GM12878 (cell line): Measurements from ENCODE around the gene TKT. TPM values are rescaled to one million over a fixed set of nuclear protein-coding genes. Genes with fewer than 3 reads are reported as not detected.

Source experiments
- ATAC-seq: fragments of 200-7000 bp; cut with Tn5 transposase; 3 replicates; pipeline ENCODE4 v1.9.1; 2020; ENCODE audit warnings: mild to moderate bottlenecking, moderate library complexity
- BruUV-seq: library from RNA; stranded (reverse); fragments of 400-500 nt; replicated peaks from 2 replicates; lab custom pipeline; 2021; lab: Mats Ljungman, UMichigan
- CTCF ChIA-PET: fragments of 300-600 bp; sonication (Branson Sonifier 250); formaldehyde crosslinking; extraction: SDS; loops from one replicate; lab custom pipeline; 2021; ENCODE audit warnings: inconsistent platforms; lab: Yijun Ruan, JAX
- POLR2A ChIA-PET: fragments of 350-600 bp; formaldehyde crosslinking; extraction: SDS; loops from one replicate; lab custom pipeline; 2021; ENCODE audit warnings: inconsistent platforms; lab: Charles Lee
- RAD21 ChIA-PET: fragments of 300-600 bp; sonication (Branson Sonifier 250); formaldehyde crosslinking; loops from one replicate; lab custom pipeline; 2023; ENCODE audit warnings: antibody characterized with exemption; ENCODE audit not compliant: unreplicated experiment; lab: Charles Lee
- SMC1A ChIA-PET: fragments of 300-600 bp; sonication (Branson Sonifier 250); formaldehyde crosslinking; loops from one replicate; lab custom pipeline; 2023; ENCODE audit not compliant: unreplicated experiment, uncharacterized antibody; lab: Charles Lee
- DNase-seq: peaks from one replicate; pipeline ENCODE4 v3.0.0-alpha.2; 2011; ENCODE audit warnings: low read depth, low spot score
- FAIRE-seq: peaks from 3 replicates; lab custom pipeline; 2011; peaks lifted over from hg19 to GRCh38; lab: Jason Lieb, UNC
- H2AFZ ChIP-seq: 2 replicates; pipeline ENCODE4 v1.6.0; 2011; ENCODE audit warnings: low read depth, low read length, control low read depth; ENCODE audit not compliant: control insufficient read depth
- H3K27ac ChIP-seq: 2 replicates; pipeline ENCODE4 v1.5.1; 2011; ENCODE audit warnings: control low read depth; ENCODE audit not compliant: control insufficient read depth, insufficient read depth
- H3K27me3 ChIP-seq, 2 experiments: replicated peaks in 1 of 2; 2 replicates each; pipeline versions ENCODE4 v1.6.0 to v1.6.1; 2011; ENCODE audit warnings: low read length in 1 of 2; ENCODE audit not compliant: control insufficient read depth in 2 of 2, insufficient read depth in 2 of 2
- H3K36me3 ChIP-seq, 2 experiments: 2 replicates each; pipeline ENCODE4 v1.5.1; 2011; ENCODE audit warnings: low read length in 1 of 2; ENCODE audit not compliant: control insufficient read depth in 2 of 2, insufficient read depth in 2 of 2
- H3K4me1 ChIP-seq: 2 replicates; pipeline ENCODE4 v1.6.1; 2011; ENCODE audit warnings: mild to moderate bottlenecking, low read length, moderate library complexity, mixed read lengths; ENCODE audit not compliant: control insufficient read depth, insufficient read depth
- H3K4me2 ChIP-seq: 2 replicates; pipeline ENCODE4 v1.6.0; 2011; ENCODE audit warnings: control low read depth; ENCODE audit not compliant: control insufficient read depth, insufficient read depth
- H3K4me3 ChIP-seq: fragments of 200-600 bp; sonication (generic); 2 replicates; pipeline ENCODE4 v1.5.1; 2016
- H3K79me2 ChIP-seq: 2 replicates; pipeline ENCODE4 v1.6.0; 2011; ENCODE audit warnings: low read length; ENCODE audit not compliant: control insufficient read depth, insufficient read depth
- H3K9ac ChIP-seq: 2 replicates; pipeline ENCODE4 v1.8.0; 2011; ENCODE audit warnings: low read length, control low read depth, mixed read lengths; ENCODE audit not compliant: control insufficient read depth, insufficient read depth
- H3K9me3 ChIP-seq: replicated peaks from 3 replicates; pipeline ENCODE4 v1.5.1; 2011; ENCODE audit warnings: mild to moderate bottlenecking, low read length; ENCODE audit not compliant: control insufficient read depth, insufficient read depth
- H4K20me1 ChIP-seq: 2 replicates; pipeline ENCODE4 v1.6.0; 2011; ENCODE audit not compliant: control insufficient read depth, insufficient read depth
- ATF3 ChIP-seq: IDR thresholded peaks from 2 replicates; pipeline ENCODE4 v1.6.1; 2011; ENCODE audit warnings: low read depth, mild to moderate bottlenecking, low read length, moderate library complexity, borderline replicate concordance; ENCODE audit errors: extremely low read depth
- CTCF ChIP-seq, 3 experiments: IDR thresholded peaks in 2 of 3; conservative IDR thresholded peaks in 1 of 3; 2 replicates each; pipeline ENCODE4 v1.5.1; 2011; ENCODE audit warnings: low read depth in 3 of 3, low read length in 3 of 3, mild to moderate bottlenecking in 3 of 3, control low read depth in 2 of 3, moderate library complexity in 2 of 3, inconsistent platforms in 1 of 3, mixed read lengths in 1 of 3; ENCODE audit not compliant: control insufficient read depth in 2 of 3, insufficient read depth in 1 of 3; ENCODE audit errors: extremely low read depth in 1 of 3
- EGR1 ChIP-seq, 2 experiments: IDR thresholded peaks; 1 replicate in 1 of 2; 2 replicates in 1 of 2; pipeline ENCODE4 v1.6.1; 2011 to 2012; ENCODE audit warnings: low read depth in 2 of 2, low read length in 2 of 2, borderline replicate concordance in 1 of 2, mild to moderate bottlenecking in 1 of 2, moderate library complexity in 1 of 2
- MTA3 ChIP-seq: IDR thresholded peaks from 2 replicates; pipeline ENCODE4 v1.6.1; 2012; ENCODE audit warnings: low read length, inconsistent platforms, borderline replicate concordance
- NBN ChIP-seq: fragments of 450-650 bp; IDR thresholded peaks from 2 replicates; pipeline ENCODE4 v1.6.1; 2016
- PBX3 ChIP-seq: IDR thresholded peaks from 2 replicates; pipeline ENCODE4 v1.6.1; 2011; ENCODE audit warnings: mild to moderate bottlenecking, low read depth, low read length, moderate library complexity; ENCODE audit not compliant: insufficient replicate concordance
- POLR2A ChIP-seq: IDR thresholded peaks from 2 replicates; pipeline ENCODE4 v1.6.1; 2011; ENCODE audit warnings: low read depth, mild to moderate bottlenecking, low read length
- RB1 ChIP-seq: fragments of 450-650 bp; formaldehyde crosslinking; IDR thresholded peaks from 2 replicates; pipeline ENCODE4 v1.6.1; 2017; ENCODE audit warnings: mild to moderate bottlenecking, borderline replicate concordance
- RUNX3 ChIP-seq: IDR thresholded peaks from 2 replicates; pipeline ENCODE4 v1.6.1; 2012; ENCODE audit warnings: low read length, inconsistent platforms
- ZBED1 ChIP-seq: IDR thresholded peaks from 2 replicates; pipeline ENCODE4 v1.6.1; 2016; ENCODE audit warnings: borderline replicate concordance
- ZNF384 ChIP-seq: IDR thresholded peaks from 2 replicates; pipeline ENCODE4 v1.6.1; 2012; ENCODE audit warnings: low read depth, mild to moderate bottlenecking, low read length, improper control_type of control experiment, borderline replicate concordance
- WGBS: methylation state at CpG from one replicate; pipeline ENCODE4 v1.1.6; 2016; ENCODE audit warnings: low lambda C conversion rate; ENCODE audit not compliant: insufficient replicate concordance, insufficient coverage; ENCODE audit errors: missing lambda C conversion rate; 5-methylcytosine and 5-hydroxymethylcytosine counted together
- in situ Hi-C: fragments of 300-500 bp; cut with MboI; formaldehyde crosslinking; loops from 9 replicates; pipeline ENCODE4 v1.14.3; 2018; ENCODE audit warnings: mixed read lengths
- intact Hi-C: fragments of 100-400 bp; cut with micrococcal nuclease; formaldehyde crosslinking; loops from one replicate; pipeline ENCODE4 v1.14.2; 2022; ENCODE audit not compliant: unreplicated experiment
- polyA plus RNA-seq, 11 experiments: library from polyadenylated mRNA; depleted of rRNA in 4 of 11; unstranded in 6 of 11; stranded (reverse) in 5 of 11; fragments of >200 nt; fragmentation: Nextera tagmentation in 4 of 11; fragmentation: Illumina TruSeq in 1 of 11; extraction: Ambion mirVana in 4 of 11; extraction: Trizol in 1 of 11; gene quantifications; 1 replicate in 1 of 11; 2 replicates in 10 of 11; pipeline versions ENCODE4 v1.2.1 to v1.2.3, GENCODE V29; 2011 to 2016; ENCODE audit warnings: inconsistent platforms in 2 of 11, missing spikeins in 2 of 11, low read depth in 1 of 11
- total RNA-seq, 4 experiments: library from RNA; depleted of rRNA in 3 of 4; stranded (reverse); fragments of >200 nt in 3 of 4; fragmentation: Illumina TruSeq in 1 of 4; extraction: Trizol in 1 of 4; gene quantifications; 2 replicates each; pipeline versions ENCODE4 v1.2.1 to v1.2.3, GENCODE V29; 2013 to 2021

The TKT gene
- total and polyA plus RNA-seq, 10 of the 15 experiments (the other 5 are each of a cell fraction or from before 2014, with no cell fraction given): 56.4 to 385 (median 143) TPM

- ATAC-seq (no peak), FAIRE-seq (no peak), DNase-seq (no peak)
- intact Hi-C loops (no loop called here), in situ Hi-C loops (no loop called here)
- CTCF ChIA-PET: interaction anchor here (2.3 kb wide), 1 partner anchor 11 kb away, joined by 9 read pairs; no protein-coding TSS in a partner anchor
- no peak for TF ChIP-seq RB1
- TF ChIP-seq MTA3: no peak
- no peak for TF ChIP-seq NBN
- TF ChIP-seq RUNX3: no peak
- TF ChIP-seq EGR1 (IDR thresholded peaks at IDR 0.05; ENCODE audit: borderline replicate concordance in 1 of 2, low read depth in 2 of 2, low read length in 2 of 2): no peak
- TF ChIP-seq POLR2A: peak; percentile 9; the same call in 1 of the 2 replicates
- no peak for TF ChIP-seq PBX3
- TF ChIP-seq ZNF384: no peak
- TF ChIP-seq CTCF (IDR thresholded peaks at IDR 0.05 in 2 of 3, conservative IDR thresholded peaks at IDR 0.05 in 1 of 3; ENCODE audit: control insufficient read depth in 2 of 3, extremely low read depth in 1 of 3, insufficient read depth in 1 of 3, low read depth in 3 of 3, low read length in 3 of 3): peak in 2 of 3 experiments; percentile 4 to 17; a peak in 1 of 6 replicates
- no peak for TF ChIP-seq ATF3
- no peak for TF ChIP-seq ZBED1
- 76% methylated on average over 12 of the region's 13 CpGs for WGBS
- Histone ChIP-seq H3K9ac (no peak overlapping the region), H3K9me3 (no peaks in the 10 kb centered on the region), H3K27ac (no peak overlapping the region), H3K27me3 (no peaks in the 10 kb centered on the region), H3K4me1 (no peaks in the 10 kb centered on the region), H3K4me3 (no peak overlapping the region), H4K20me1 (no peaks in the 10 kb centered on the region), H3K4me2 (no peak overlapping the region), H2AFZ (no peak overlapping the region), H3K36me3 (peaks cover 29 to 74% of the 10 kb centered on the region in 2 experiments; a peak in 3 of 4 replicates), H3K79me2 (no peaks in the 10 kb centered on the region)
- BruUV-seq: no TSS peak
- RAD21 ChIA-PET: no interaction called here
- POLR2A ChIA-PET: interaction anchor here (0.6 to 1.5 kb wide), 2 partner anchors 15 to 16 kb away, joined by 3 to 5 read pairs; no protein-coding TSS in a partner anchor
- SMC1A ChIA-PET: interaction anchor here (1.0 kb wide), 1 partner anchor 16 kb away, joined by 3 read pairs; no protein-coding TSS in a partner anchor
These were observed 24.0 kb downstream of the TKT start for GRCh38 chr3:53231532-53232511.
